IPS-18a (cell line): ENCODE measurements around the gene AOPEP.

ENCODE experiments used
- H3K27ac ChIP-seq: one replicate; pipeline ENCODE4 v1.5.1; 2013; ENCODE audit warnings: low read length
- H3K27me3 ChIP-seq: one replicate; pipeline ENCODE4 v1.6.1; 2013; ENCODE audit warnings: mild to moderate bottlenecking, low read length; ENCODE audit not compliant: control insufficient read depth, insufficient read depth
- H3K36me3 ChIP-seq: one replicate; pipeline ENCODE4 v1.6.1; 2013; ENCODE audit warnings: low read depth, low read length; ENCODE audit not compliant: control insufficient read depth
- H3K4me1 ChIP-seq: one replicate; pipeline ENCODE4 v1.6.1; 2013; ENCODE audit warnings: low read depth, low read length; ENCODE audit not compliant: control insufficient read depth
- H3K4me3 ChIP-seq: one replicate; pipeline ENCODE4 v1.5.1; 2013; ENCODE audit warnings: low read length
- H3K9ac ChIP-seq: one replicate; pipeline ENCODE4 v1.6.1; 2013; ENCODE audit warnings: mild to moderate bottlenecking, low read length, moderate library complexity
- H3K9me3 ChIP-seq: one replicate; pipeline ENCODE4 v1.6.1; 2013; ENCODE audit warnings: low read depth, low read length; ENCODE audit not compliant: control insufficient read depth

Gene AOPEP

DNA sequence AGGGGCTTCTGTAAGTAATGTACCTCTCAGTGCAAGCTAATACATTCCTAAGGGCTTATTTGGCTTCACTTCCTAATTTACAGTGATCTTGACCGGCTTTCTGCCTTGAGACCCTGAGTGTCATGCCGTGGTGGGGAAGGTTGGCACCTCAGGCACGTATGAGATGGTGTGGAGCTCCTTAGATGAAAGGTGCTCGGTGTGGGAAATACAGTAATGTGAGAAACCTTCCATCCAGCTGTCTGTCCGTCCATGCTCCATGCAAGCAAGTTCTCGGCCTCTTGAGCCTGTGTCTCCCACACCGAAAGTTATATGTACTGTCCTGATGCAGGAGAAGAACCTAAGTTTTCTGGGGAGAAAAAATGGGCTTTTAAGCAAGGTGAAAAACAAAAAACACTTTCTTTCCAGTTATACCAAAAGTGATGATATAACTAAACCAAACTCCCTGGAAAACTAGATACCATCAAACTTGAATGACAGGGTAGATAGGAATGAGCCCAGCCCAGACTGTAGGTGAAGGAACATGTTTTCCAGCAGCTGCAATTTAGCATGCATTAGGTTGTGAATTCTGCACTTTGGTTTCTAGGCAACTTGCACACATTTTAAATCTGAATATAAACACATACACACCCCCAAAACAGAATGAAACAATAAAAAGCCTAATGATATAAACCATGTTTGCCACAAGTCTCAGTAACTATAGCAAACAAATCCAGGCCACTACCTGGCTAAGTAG is 311.5 kb downstream of the AOPEP start:
- H3K27ac ChIP-seq: no peak overlapping the region
- H3K36me3 ChIP-seq: no peaks in the 10 kb centered on the region
- H3K9ac ChIP-seq: no peak overlapping the region
- H3K4me3 ChIP-seq: no peak overlapping the region
- no peaks in the 10 kb centered on the region for H3K4me1 ChIP-seq
- H3K27me3 ChIP-seq: no peaks in the 10 kb centered on the region
- no peaks in the 10 kb centered on the region for H3K9me3 ChIP-seq

DNA sequence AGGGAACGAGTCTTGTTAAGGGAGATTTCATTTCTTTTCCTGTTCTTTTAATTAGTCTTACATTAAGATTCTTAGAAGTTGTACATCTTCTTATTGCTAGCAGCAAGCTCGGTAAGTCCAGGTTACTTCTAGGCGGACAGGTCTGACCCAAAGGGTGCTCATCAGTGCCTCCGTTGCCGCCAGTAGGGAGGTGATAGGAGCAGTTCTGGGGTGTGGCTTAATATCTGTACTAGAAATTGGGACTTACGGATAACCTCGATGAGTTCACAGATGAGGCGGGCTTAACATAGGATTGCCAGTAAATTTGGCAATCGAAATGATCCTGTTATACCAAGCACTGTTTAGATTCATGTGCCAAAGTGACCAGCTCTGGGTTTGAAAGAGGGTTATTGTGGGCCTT is 312.2 kb downstream of the AOPEP start:
- no peak overlapping the region for H3K4me3 ChIP-seq
- no peaks in the 10 kb centered on the region for H3K9me3 ChIP-seq
- no peak overlapping the region for H3K27ac ChIP-seq
- H3K4me1 ChIP-seq: no peaks in the 10 kb centered on the region
- no peak overlapping the region for H3K9ac ChIP-seq
- no peaks in the 10 kb centered on the region for H3K27me3 ChIP-seq
- no peaks in the 10 kb centered on the region for H3K36me3 ChIP-seq

DNA sequence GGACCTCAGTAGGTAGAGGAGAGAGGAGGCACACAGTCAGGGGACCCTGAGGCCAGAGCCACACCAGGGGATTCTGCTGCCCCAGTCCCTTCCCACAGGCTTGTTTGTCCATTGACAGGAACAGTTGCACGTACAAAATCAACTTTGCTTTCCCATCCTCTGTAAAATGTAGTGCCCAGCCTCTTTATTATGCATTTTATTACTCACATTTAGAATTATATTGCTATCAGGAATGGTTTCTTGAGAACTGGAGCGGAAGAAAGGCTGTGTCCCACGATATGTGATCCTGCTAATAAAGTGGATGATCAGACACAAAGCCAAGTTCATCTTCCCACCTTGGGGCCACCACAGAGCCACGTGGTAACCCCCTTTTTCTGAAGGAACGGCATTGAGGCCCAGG is 313.6 kb downstream of the AOPEP start:
- no peak overlapping the region for H3K4me3 ChIP-seq
- H3K9me3 ChIP-seq: no peaks in the 10 kb centered on the region
- H3K4me1 ChIP-seq: peaks cover 5% of the 10 kb centered on the region
- H3K27ac ChIP-seq: no peak overlapping the region
- H3K36me3 ChIP-seq: no peaks in the 10 kb centered on the region
- H3K27me3 ChIP-seq: peaks cover 6% of the 10 kb centered on the region
- H3K9ac ChIP-seq: no peak overlapping the region

DNA sequence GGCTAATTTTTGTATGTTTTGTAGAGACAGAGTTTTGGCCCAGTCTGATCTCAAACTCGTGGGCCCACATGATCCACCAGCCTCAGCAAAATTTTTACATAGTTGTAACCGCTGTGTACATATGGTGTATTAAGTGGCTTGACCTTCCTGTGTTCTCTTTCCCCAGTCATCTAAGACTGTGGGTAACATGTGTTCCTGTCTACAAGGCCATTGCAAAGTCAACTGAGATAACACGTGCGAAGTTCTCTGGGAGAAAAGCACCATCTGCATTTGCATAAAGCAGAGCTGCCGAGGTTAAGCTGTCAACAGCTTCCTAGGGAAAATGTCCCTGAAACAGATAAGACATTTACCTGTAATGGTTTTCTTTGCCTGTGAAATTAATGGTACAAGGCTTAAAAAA is 317.3 kb downstream of the AOPEP start:
- Histone ChIP-seq H3K9me3 (no peaks in the 10 kb centered on the region), H3K4me1 (peaks cover 23% of the 10 kb centered on the region), H3K27ac (no peak overlapping the region), H3K36me3 (no peaks in the 10 kb centered on the region), H3K9ac (no peak overlapping the region), H3K4me3 (no peak overlapping the region), H3K27me3 (peaks cover 41% of the 10 kb centered on the region)

DNA sequence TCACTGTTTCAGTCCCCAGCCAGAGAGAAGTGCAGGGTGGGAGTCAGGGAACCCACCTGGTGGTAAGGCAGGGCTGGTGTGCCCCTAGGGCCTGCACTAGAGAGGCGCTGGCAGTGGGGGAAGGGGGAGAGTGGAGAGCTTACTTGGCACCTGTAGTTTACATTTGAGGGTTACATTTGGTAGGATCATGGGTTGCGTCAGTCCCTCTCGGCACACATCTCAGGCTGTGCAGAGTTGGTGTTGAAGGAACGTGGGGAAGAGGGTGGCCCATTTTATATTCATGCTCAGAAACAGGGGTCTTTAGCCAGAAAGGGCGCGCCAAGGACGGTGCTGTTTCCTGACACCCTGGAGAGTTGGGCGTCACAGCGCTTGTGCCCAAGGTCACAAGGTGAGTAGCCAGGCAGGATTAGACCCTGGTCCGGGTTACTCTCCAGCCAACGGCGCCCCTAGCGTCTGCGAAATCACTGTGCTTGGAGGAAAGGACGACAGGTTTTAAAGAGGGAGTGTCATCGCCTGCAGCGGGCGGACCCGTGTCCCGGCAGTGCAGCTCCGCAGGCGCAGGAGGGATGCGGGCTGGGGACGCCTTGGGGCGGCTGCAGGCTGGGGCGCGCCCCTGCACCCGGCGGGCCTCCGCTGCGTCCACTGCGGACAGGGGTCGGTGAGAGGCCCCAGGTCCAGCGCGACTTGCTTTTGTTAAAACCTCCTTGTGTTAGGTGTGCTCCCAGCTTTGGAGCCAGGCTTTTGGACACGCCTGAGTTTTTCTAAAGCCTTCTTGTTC is 318.4 kb downstream of the AOPEP start:
- Histone ChIP-seq H3K9ac (no peak overlapping the region), H3K9me3 (no peaks in the 10 kb centered on the region), H3K4me1 (peaks cover 33% of the 10 kb centered on the region), H3K4me3 (peak overlapping the region; percentile 45), H3K27ac (no peak overlapping the region), H3K36me3 (no peaks in the 10 kb centered on the region), H3K27me3 (peaks cover 52% of the 10 kb centered on the region)

DNA sequence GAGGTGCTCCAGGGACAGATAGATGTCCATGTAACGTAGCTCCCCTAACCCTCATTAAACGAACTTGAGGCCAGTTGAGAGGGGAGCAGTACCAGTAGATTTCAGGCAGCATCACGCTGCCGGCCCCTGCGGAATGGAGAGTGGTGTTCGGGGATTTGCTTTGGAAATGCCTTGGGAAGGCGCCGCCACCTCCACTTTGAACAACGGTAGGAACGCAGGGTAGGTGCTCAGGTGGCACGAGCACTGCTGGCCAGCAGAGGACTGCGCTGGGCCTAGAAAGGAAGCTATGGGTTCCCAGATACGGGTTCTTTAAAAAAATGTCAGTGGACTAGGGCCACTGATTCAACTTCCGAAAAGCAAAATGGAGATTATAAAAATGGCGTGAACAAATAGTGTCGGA is 319.3 kb downstream of the AOPEP start:
- peaks cover 33% of the 10 kb centered on the region for H3K4me1 ChIP-seq
- H3K27me3 ChIP-seq: peaks cover 59% of the 10 kb centered on the region
- H3K9me3 ChIP-seq: no peaks in the 10 kb centered on the region
- no peak overlapping the region for H3K9ac ChIP-seq
- no peak overlapping the region for H3K27ac ChIP-seq
- no peaks in the 10 kb centered on the region for H3K36me3 ChIP-seq
- H3K4me3 ChIP-seq: peak overlapping the region; percentile 45

DNA sequence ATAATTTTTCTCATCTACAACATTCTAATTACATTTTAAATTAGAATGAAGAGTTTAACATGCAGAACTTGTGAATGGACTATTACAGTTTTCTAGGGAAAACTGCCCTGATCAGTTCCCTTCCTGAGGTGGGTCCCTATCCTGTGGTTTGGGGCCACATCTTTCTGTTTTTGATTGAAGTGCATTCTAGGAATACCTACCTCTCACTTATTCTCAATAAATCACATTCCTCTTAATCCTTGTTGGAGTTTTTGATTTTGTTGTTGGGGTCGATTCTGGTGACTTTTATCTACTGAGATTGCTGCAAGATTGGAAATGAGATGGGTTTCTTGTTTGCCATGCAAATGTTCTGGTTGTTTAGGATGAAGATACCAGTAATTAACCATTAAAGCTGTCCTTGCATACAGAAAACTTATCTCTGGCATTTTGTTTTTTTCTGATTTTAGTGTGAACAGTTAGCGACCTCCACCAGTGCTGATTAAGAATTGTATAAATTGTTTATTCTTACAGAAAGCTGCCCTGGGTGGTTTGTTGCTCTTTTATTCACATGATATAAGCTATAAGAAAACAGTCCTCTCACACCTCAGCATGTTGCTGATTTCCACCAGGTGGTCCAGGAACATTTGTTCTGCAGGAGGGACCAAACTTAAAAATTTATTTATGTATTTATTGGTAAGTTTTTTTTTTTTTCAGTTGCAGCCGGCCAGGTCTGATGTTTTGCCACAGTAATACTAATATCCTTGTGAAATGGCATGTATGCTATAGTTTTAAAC is 321.1 kb downstream of the AOPEP start:
- H3K9me3 ChIP-seq: no peaks in the 10 kb centered on the region
- peaks cover 33% of the 10 kb centered on the region for H3K4me1 ChIP-seq
- no peak overlapping the region for H3K9ac ChIP-seq
- H3K4me3 ChIP-seq: no peak overlapping the region
- peaks cover 59% of the 10 kb centered on the region for H3K27me3 ChIP-seq
- H3K27ac ChIP-seq: no peak overlapping the region
- H3K36me3 ChIP-seq: no peaks in the 10 kb centered on the region

DNA sequence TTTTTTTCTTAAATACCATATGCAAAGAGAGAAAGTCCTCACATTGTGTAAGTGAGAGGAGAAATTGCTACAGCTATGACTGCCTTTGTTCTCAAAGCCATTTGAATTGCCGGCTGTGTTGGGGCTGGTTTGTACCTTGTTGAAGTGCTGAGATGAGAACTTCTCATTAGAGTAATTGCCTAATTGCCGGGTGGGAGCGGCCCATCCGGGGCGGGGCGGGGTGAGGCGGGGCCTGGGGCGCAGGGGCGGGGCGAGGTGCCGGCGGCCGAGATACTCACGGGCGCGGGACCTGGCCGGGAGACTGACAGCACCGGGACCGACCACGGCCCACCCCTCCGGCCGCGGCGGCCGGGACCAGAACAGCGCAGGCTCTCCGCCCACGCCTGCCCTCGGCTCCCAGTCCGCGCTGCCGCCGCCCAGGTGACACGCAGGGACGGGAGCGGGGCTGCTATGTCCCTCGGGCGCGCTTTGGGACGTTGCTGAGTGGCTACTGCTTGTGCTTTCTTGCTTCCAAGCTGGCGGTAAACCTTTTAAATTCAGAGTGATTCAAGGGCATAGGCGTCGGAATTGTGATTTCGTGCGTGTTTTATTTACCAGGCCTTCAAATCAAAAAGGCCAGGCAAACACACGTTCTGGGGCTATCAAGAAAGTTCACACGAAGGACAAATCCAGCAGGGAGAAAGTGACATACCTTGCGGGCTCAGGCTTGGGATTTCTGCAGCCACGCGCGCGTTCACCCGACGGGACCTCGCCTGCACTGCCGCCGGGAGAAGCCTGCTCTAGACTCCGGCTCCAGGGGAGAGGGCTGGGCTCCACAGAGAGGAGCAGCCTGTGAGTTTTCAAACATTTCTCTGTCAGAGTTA is 322.0 kb downstream of the AOPEP start:
- no peaks in the 10 kb centered on the region for H3K9me3 ChIP-seq
- H3K27ac ChIP-seq: no peak overlapping the region
- peaks cover 59% of the 10 kb centered on the region for H3K27me3 ChIP-seq
- H3K4me1 ChIP-seq: peaks cover 33% of the 10 kb centered on the region
- peak overlapping the region; percentile 77 for H3K4me3 ChIP-seq
- H3K9ac ChIP-seq: peak overlapping the region; percentile 28
- H3K36me3 ChIP-seq: no peaks in the 10 kb centered on the region

DNA sequence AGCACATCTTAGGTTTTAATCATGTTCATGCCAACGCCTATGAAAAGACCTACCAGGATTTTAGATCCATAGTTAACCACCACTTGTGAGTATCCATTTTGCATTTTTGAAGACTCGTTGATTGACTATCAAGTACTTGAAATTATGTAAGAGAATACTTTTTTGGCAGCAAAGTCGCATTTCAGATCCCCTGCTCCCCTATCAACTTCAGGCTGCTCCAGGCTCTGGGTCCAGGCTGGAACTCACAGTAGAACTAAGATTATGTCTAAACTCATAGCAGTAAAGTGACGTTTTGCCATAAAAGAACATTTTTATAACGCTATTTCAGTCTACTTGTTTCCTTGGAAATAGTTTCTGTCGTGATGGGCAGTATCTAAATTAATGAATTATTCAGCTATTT is 323.3 kb downstream of the AOPEP start:
- peak overlapping the region; percentile 77 for H3K4me3 ChIP-seq
- H3K9ac ChIP-seq: no peak overlapping the region
- peaks cover 56% of the 10 kb centered on the region for H3K27me3 ChIP-seq
- peaks cover 29% of the 10 kb centered on the region for H3K4me1 ChIP-seq
- H3K27ac ChIP-seq: no peak overlapping the region
- no peaks in the 10 kb centered on the region for H3K36me3 ChIP-seq
- no peaks in the 10 kb centered on the region for H3K9me3 ChIP-seq

DNA sequence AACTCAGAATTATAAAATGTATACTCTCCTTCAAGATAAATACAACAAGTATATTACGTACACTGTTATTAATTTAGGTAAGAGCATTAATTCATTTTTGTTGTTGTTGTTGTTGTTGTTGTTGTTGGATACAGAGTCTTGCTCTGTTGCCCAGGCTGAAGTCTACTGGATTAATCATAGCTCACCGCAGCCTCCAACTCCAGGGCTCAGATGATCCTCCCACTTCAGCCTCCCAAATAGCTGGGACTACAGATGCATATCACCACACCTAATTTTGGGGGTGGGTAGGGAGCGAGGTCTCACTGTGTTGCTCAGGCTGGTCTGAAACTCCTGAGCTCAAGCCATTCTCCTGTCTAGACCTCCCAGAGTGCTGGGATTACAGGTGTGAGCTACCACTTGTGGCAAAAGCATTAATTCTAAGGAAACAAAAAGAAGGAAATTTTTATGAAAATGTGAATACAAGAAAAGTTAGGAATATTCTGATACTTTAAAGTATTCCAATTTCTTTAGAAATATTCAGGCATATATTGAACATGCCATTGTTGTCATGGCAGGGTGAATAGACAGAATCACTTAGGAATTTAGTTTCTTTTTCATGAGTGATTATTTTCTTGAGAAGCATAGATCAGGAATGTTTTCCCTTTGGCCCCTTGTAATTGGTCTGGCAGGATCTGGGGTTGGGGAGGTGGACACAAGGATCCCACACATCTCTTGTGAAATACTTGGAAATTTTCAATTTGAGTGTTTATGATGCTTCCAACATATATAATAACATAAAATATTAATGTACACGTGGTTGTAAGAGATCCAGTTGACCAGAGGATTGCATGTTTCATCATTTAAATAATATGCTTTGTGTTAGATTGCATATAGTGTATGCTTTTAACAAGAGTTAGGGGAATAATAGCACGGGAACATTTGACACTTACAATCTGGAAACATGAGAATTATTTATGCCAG is 327.4 kb downstream of the AOPEP start:
- Histone ChIP-seq H3K27me3 (peaks cover 17% of the 10 kb centered on the region), H3K27ac (no peak overlapping the region), H3K36me3 (no peaks in the 10 kb centered on the region), H3K4me3 (no peak overlapping the region), H3K4me1 (peaks cover 23% of the 10 kb centered on the region), H3K9me3 (no peaks in the 10 kb centered on the region), H3K9ac (no peak overlapping the region)
